ENCODE measurements around the gene LRRN3. TPM values are rescaled to one million over a fixed set of nuclear protein-coding genes. Genes with fewer than 3 reads are reported as not detected.

LRRN3 gene
- total RNA-seq, 2 experiments from 2014 or later = 32.5 to 34.8 TPM

DNA sequence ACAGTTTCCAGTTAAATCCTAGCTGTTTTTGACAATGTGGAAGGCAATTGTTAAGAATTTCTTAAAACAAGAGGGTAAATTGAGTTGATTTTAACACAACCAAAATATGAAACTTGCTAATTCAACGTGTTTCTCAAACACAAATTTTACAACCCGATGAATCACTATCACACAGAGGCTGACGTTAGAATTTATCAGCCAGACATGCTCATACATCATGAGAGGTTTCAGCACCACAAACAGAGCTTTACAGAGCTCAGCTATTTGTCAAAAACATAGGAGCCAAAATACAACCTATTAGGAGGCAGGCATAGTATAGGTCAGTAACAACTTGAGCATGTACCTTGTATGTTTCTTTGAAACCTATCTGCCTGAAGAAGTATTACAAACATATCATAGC, 36.1 kb downstream of the LRRN3 start:
- Mint-ChIP-seq H3K4me3 (no peak overlapping the region), H3K27ac (no peak overlapping the region), H3K9me3 (peaks cover 14% of the 10 kb centered on the region), H3K36me3 (ENCODE audit: low read depth) (peaks cover 33% of the 10 kb centered on the region), H3K27me3 (no peaks in the 10 kb centered on the region), H3K4me1 (ENCODE audit: low read depth) (no peaks in the 10 kb centered on the region)
- DNase-seq = no peak
- intact Hi-C loops (cut with micrococcal nuclease) = no loop called here
- ATAC-seq = no peak
- TF ChIP-seq, protein P1, sequence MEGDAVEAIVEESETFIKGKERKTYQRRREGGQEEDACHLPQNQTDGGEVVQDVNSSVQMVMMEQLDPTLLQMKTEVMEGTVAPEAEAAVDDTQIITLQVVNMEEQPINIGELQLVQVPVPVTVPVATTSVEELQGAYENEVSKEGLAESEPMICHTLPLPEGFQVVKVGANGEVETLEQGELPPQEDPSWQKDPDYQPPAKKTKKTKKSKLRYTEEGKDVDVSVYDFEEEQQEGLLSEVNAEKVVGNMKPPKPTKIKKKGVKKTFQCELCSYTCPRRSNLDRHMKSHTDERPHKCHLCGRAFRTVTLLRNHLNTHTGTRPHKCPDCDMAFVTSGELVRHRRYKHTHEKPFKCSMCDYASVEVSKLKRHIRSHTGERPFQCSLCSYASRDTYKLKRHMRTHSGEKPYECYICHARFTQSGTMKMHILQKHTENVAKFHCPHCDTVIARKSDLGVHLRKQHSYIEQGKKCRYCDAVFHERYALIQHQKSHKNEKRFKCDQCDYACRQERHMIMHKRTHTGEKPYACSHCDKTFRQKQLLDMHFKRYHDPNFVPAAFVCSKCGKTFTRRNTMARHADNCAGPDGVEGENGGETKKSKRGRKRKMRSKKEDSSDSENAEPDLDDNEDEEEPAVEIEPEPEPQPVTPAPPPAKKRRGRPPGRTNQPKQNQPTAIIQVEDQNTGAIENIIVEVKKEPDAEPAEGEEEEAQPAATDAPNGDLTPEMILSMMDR (IDR thresholded peaks at IDR 0.05) = no peak
- ChIA-PET POLR2A (interaction anchor here (0.7 kb wide), 1 partner anchor 214 kb away, joined by 4 read pairs; no protein-coding TSS in a partner anchor), CTCF (interaction anchor here (1.2 kb wide), 1 partner anchor 604 kb away, joined by 3 read pairs; no protein-coding TSS in a partner anchor)

DNA sequence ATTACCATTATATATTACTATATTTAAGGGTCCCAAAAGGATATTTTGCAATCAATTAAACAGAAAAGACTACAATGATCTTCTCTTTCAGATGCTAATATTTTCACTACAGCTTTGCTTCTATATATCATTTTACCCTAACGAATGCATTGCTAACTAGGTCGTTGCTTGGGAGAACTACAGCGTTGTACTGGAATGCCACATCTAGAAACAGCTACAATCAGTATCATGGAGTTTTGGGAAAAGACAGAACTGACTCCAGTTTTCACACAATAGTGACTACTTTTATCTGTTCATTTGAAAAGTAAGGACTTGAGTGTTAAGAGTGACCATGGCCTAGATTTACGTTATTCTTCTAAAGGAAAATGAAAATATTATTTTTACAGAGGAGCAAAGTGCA, 38.5 kb downstream of the LRRN3 start:
- peaks cover 3% of the 10 kb centered on the region for H3K9me3 Mint-ChIP-seq
- DNase-seq (no peak), ATAC-seq (no peak)
- no peaks in the 10 kb centered on the region for H3K4me1 Mint-ChIP-seq (ENCODE audit: low read depth)
- H3K27ac Mint-ChIP-seq = no peak overlapping the region
- ChIA-PET POLR2A (no interaction called here), CTCF (no interaction called here)
- H3K27me3 Mint-ChIP-seq = no peaks in the 10 kb centered on the region
- H3K36me3 Mint-ChIP-seq (ENCODE audit: low read depth) = peaks cover 10% of the 10 kb centered on the region
- no peak overlapping the region for H3K4me3 Mint-ChIP-seq
- TF ChIP-seq, protein P1 (IDR thresholded peaks at IDR 0.05) = no peak
- intact Hi-C loops (cut with micrococcal nuclease) = no loop called here

DNA sequence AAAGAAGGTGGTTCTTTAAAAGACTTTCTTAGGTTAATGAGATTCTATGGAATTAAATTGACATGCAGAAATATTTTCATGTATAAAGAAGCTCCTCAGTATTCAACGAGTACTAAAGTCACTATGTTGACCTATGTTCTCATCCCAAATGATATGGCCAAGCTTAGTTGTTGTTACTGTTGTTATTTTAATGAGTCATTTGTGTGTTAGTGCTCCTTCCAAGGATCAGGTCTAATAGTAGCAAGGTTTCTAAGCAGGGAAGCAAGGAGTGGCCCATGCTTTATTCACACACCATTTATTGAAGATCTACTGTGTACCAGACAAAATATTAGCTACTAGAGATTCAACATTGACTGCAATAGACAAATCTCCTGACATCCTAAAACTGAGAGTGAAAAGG, 41.9 kb downstream of the LRRN3 start:
- H3K4me3 Mint-ChIP-seq = no peak overlapping the region
- intact Hi-C loops (cut with micrococcal nuclease) = no loop called here
- POLR2A ChIA-PET = no interaction called here
- no peak overlapping the region for H3K27ac Mint-ChIP-seq
- no peaks in the 10 kb centered on the region for H3K27me3 Mint-ChIP-seq
- DNase-seq = no peak
- CTCF ChIA-PET = no interaction called here
- ATAC-seq = no peak
- peaks cover 11% of the 10 kb centered on the region for H3K4me1 Mint-ChIP-seq (ENCODE audit: low read depth)
- TF ChIP-seq, protein P1 (IDR thresholded peaks at IDR 0.05) = no peak
- no peaks in the 10 kb centered on the region for H3K9me3 Mint-ChIP-seq
- H3K36me3 Mint-ChIP-seq (ENCODE audit: low read depth) = no peaks in the 10 kb centered on the region

DNA sequence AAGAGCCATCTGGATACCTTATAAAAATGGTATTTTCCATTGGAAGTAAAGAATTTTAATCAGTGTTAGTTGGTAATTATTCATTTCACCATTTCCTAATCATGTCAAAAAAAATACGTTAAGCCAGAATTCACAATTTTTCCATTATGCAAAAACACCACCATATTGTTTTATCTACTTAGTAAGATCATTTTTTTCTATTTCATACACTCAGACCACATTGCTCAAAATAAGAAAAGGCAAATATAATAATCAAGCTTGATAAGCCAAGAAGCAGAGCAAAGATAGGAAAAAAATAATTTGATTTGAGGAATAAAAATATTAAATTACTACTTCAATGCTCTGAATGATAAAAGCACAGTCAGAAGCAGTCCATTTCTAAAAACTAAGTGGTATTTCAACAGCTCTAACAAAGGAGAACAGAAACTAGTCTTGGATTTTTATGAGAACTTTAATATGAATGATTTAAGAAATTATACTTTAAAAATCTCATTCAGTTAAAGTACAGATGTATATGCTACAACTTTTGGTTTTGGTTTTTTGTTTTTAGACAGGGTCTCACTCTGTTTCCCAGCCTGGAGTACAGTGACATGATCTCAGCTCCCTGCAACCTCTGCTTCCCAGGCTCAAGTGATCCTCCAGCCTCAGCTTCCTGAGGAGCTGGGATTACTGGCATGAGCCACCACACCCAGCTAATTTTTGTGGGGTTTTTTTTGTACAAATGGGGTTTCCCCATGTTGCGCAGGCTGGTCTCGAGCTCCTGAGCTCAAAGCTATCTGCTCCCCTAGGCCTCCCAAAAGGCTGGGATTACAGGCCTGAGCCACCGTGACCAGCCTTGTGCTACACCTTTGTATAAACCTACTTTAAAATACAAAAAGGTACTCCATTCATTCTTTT, 46.6 kb downstream of the LRRN3 start:
- Mint-ChIP-seq H3K4me3 (peak overlapping the region; percentile 54), H3K27me3 (no peaks in the 10 kb centered on the region), H3K36me3 (ENCODE audit: low read depth) (no peaks in the 10 kb centered on the region), H3K9me3 (no peaks in the 10 kb centered on the region), H3K4me1 (ENCODE audit: low read depth) (peaks cover 44% of the 10 kb centered on the region), H3K27ac (peak overlapping the region; percentile 96)
- TF ChIP-seq, protein P1 (IDR thresholded peaks at IDR 0.05) = no peak
- POLR2A ChIA-PET = interaction anchor here (0.6 to 1.4 kb wide), 3 partner anchors 13 to 1047 kb away, joined by 3 read pairs; no protein-coding TSS in a partner anchor
- DNase-seq (peak; percentile 61), ATAC-seq (peak; percentile 80)
- intact Hi-C loops (cut with micrococcal nuclease) = no loop called here
- CTCF ChIA-PET = interaction anchor here (1.1 to 2.1 kb wide), 3 partner anchors 10 to 20 kb away, joined by 3 to 5 read pairs (median 5); no protein-coding TSS in a partner anchor

DNA sequence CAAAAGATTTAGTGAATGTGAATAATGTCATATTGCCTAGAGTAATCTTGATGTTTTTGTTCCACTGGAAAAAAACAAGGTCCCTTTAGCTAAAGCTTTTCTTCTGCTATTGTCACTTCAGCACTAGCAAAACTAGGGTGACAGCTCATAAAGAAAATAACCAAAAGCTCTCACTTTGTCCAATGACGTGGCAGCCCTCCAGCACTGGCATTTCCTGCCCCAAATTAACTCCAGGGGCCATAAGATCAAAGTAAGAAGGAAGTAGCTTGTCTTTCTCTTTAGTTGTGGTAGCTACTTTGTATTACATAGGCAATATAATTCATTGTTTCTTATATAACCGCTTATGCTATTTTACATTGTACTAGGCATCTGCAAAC, 47.3 kb downstream of the LRRN3 start:
- Mint-ChIP-seq H3K9me3 (no peaks in the 10 kb centered on the region), H3K27ac (peak overlapping the region; percentile 96), H3K4me1 (ENCODE audit: low read depth) (peaks cover 44% of the 10 kb centered on the region), H3K27me3 (no peaks in the 10 kb centered on the region), H3K4me3 (peak overlapping the region; percentile 54), H3K36me3 (ENCODE audit: low read depth) (no peaks in the 10 kb centered on the region)
- ATAC-seq (peak; percentile 96), DNase-seq (peak; percentile 88)
- CTCF ChIA-PET = interaction anchor here (1.1 to 2.1 kb wide), 3 partner anchors 9 to 21 kb away, joined by 3 to 5 read pairs (median 5); no protein-coding TSS in a partner anchor
- POLR2A ChIA-PET = interaction anchor here (0.7 to 1.4 kb wide), 3 partner anchors 12 to 47 kb away, joined by 3 read pairs; no protein-coding TSS in a partner anchor
- TF ChIP-seq, protein P1 (IDR thresholded peaks at IDR 0.05) = no peak
- intact Hi-C loops (cut with micrococcal nuclease) = no loop called here

Data from activated CD8-positive, alpha-beta T cell treated with anti-CD3 and anti-CD28 coated beads for 36 hours (primary cell).